ENCODE measurements around the gene COL19A1. TPM values are rescaled to one million over a fixed set of nuclear protein-coding genes. Genes with fewer than 3 reads are reported as not detected.
"Not testable (repeated sequence)": the region's sequence is repeated elsewhere in the genome, so short reads cannot be mapped to it uniquely, and the experiment has no call there.

COL19A1 gene
- total RNA-seq, 1 donor, result 9.1 TPM

- Histone ChIP-seq H3K27me3 (ENCODE audit: insufficient read depth, low read length) (no peaks in the 10 kb centered on the region), H3K9me3 (ENCODE audit: low read depth, low read length) (no peaks in the 10 kb centered on the region), H3K4me1 (ENCODE audit: insufficient read depth, low read length) (no peaks in the 10 kb centered on the region), H3K4me3 (ENCODE audit: low read length) (no peak overlapping the region)
These were observed 41.7 kb downstream of the COL19A1 start for GRCh38 chr6:69907981-69908498.

DNA sequence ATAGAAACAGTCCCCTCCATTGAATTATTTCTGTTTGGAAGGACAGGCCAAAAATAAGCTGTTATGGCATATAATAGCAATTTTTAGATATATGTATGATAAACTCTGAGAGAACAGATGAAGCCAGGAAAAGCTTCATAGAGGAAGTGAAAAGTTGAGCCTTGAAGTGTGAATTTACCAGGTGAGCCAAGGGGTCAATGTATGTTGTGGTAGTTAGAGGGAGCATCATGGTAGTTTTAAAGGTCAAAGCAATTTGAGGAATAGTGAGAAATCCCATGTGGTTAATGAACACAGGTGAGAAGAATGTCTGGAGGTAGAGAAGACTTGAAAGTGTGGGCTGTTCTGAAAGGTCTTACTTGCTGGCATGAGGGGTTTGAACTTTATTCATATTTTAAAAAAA, 47.0 kb downstream of the COL19A1 start:
- Histone ChIP-seq H3K4me1 (ENCODE audit: insufficient read depth, low read length) (no peaks in the 10 kb centered on the region), H3K27me3 (ENCODE audit: insufficient read depth, low read length) (no peaks in the 10 kb centered on the region), H3K9me3 (ENCODE audit: low read depth, low read length) (no peaks in the 10 kb centered on the region), H3K4me3 (ENCODE audit: low read length) (no peak overlapping the region)

GRCh38 chr6:69914015-69914485, 47.7 kb downstream of the COL19A1 start:
- no peaks in the 10 kb centered on the region for H3K4me1 ChIP-seq (ENCODE audit: insufficient read depth, low read length)
- H3K9me3 ChIP-seq (ENCODE audit: low read depth, low read length), result no peaks in the 10 kb centered on the region

DNA sequence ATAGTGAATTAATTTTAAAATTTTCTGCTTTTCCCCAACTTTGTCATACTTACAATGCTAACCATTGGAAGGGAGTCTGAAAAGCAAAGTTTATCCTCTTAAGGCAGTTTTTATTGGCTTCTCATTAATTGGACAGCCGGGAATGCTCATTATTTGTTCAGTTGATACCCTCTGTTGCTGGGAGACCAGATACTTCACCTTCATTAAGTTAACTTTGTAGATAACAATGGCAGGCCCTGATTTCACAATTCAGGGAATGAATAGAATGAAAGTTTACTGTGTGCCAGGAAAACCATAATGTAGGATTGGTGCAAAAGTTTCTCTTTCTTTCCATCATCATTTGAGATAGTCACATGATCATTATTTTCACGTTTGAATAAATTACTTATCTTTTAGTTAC, 49.0 kb downstream of the COL19A1 start:
- H3K4me1 ChIP-seq (ENCODE audit: insufficient read depth, low read length), result no peaks in the 10 kb centered on the region
- H3K9me3 ChIP-seq (ENCODE audit: low read depth, low read length), result no peaks in the 10 kb centered on the region
- no peaks in the 10 kb centered on the region for H3K27me3 ChIP-seq (ENCODE audit: insufficient read depth, low read length)
- H3K4me3 ChIP-seq (ENCODE audit: low read length), result no peak overlapping the region

More at GRCh38 chr6:69914015-69914485, 47.7 kb downstream of the COL19A1 start:
- H3K27me3 ChIP-seq (ENCODE audit: insufficient read depth, low read length), result no peaks in the 10 kb centered on the region
- no peak overlapping the region for H3K4me3 ChIP-seq (ENCODE audit: low read length)

DNA sequence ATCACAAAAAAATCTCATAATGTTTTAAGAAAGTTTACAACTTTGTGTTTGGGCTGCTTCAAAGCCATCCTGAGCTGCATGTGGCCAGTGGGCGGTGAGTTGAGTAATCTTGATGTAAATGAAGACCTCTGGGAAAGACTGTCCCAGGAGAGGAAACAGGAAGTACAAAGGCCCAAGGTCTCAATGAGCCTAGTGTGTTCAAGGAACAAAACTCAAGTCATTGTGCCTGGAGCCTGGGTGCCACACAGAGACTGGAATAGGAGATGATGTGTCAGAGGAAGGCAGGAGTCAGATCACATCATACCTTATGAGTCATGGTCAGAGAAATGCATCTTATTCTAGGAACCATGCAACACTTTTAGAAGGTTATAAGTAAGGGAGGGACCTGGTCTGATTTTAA, 51.5 kb downstream of the COL19A1 start:
- H3K27me3 ChIP-seq (ENCODE audit: insufficient read depth, low read length), result no peaks in the 10 kb centered on the region

DNA sequence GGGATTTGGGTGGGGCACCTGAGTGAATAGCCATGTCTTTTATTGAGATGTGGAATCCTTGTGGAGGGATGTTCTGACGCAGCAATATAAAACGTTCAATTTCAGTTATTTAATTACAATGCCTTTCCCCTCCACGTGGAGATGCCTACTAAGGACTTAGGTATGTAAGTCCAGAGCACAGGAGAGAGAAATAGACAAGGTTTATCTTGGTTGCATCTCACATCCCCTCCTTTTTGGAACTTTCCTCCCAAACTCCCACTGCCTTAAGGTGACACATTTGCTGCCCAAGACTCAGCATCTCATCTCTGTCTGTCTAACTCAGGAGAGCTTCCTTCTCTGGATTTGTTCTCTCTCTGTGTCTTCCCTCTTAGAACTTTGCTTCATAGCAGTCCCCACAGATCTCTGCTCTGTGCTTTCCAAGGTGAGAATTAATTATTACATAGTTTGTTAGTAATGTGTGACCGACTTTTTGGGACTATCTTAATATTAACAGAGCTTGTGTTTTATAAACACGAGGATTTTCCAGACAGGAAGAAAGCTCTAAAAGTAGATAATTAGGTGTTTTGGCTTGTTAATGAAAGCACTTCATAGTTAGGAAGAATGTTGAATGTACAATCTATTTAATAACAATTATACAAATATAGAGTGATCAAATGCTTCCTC, 52.6 kb downstream of the COL19A1 start:
- Histone ChIP-seq H3K9me3 (ENCODE audit: low read depth, low read length) (no peaks in the 10 kb centered on the region), H3K4me1 (ENCODE audit: insufficient read depth, low read length) (no peaks in the 10 kb centered on the region), H3K27me3 (ENCODE audit: insufficient read depth, low read length) (no peaks in the 10 kb centered on the region), H3K4me3 (ENCODE audit: low read length) (no peak overlapping the region)

More for the DNA sequence above, 51.5 kb downstream of the COL19A1 start:
- no peak overlapping the region for H3K4me3 ChIP-seq (ENCODE audit: low read length)
- no peaks in the 10 kb centered on the region for H3K4me1 ChIP-seq (ENCODE audit: insufficient read depth, low read length)
- no peaks in the 10 kb centered on the region for H3K9me3 ChIP-seq (ENCODE audit: low read depth, low read length)

- not testable (repeated sequence) for H3K9me3 ChIP-seq (ENCODE audit: low read depth, low read length); H3K4me3 ChIP-seq (ENCODE audit: low read length); H3K27me3 ChIP-seq (ENCODE audit: insufficient read depth, low read length); H3K4me1 ChIP-seq (ENCODE audit: insufficient read depth, low read length)
These were observed 54.7 kb downstream of the COL19A1 start for GRCh38 chr6:69921066-69921465.

DNA sequence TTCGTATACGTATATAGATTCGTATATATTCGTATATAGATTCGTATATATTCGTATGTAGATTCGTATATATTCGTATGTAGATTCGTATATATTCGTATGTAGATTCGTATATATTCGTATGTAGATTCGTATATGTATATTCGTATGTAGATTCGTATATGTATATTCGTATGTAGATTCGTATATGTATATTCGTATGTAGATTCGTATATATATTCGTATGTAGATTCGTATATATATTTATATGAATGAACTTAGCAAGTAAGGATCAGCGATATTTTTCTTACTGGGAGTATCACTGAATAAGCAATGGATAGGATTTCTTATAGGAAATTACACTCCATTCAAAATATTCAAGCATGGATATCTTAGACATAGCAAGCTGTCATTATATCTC, 55.3 kb downstream of the COL19A1 start:
- not testable (repeated sequence) for H3K4me3 ChIP-seq (ENCODE audit: low read length); H3K4me1 ChIP-seq (ENCODE audit: insufficient read depth, low read length); H3K9me3 ChIP-seq (ENCODE audit: low read depth, low read length); H3K27me3 ChIP-seq (ENCODE audit: insufficient read depth, low read length)

DNA sequence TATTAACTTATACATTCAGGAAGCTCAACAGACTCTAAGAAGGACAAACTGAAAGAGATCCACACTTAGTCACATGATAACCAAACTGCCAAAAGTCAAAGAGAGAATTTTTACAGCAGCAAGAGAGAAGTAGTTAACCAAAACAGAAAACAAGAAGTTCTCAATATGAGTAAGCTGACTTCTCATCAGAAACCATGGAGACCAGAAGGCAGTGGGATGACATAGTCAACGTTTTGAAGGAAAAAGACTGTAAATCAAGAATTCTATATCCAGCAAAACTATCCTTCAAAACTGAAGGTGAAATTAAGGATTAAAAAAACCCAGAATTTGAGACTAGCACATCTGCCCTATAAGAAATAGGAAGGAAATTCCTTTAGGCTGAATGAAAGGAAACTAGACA, 60.4 kb downstream of the COL19A1 start:
- Histone ChIP-seq H3K27me3 (ENCODE audit: insufficient read depth, low read length) (no peaks in the 10 kb centered on the region), H3K4me3 (ENCODE audit: low read length) (no peak overlapping the region), H3K4me1 (ENCODE audit: insufficient read depth, low read length) (no peaks in the 10 kb centered on the region), H3K9me3 (ENCODE audit: low read depth, low read length) (peaks cover 7% of the 10 kb centered on the region)

- Histone ChIP-seq H3K27me3 (ENCODE audit: insufficient read depth, low read length) (no peaks in the 10 kb centered on the region), H3K4me3 (ENCODE audit: low read length) (no peak overlapping the region), H3K4me1 (ENCODE audit: insufficient read depth, low read length) (no peaks in the 10 kb centered on the region), H3K9me3 (ENCODE audit: low read depth, low read length) (no peaks in the 10 kb centered on the region)
These were observed 66.9 kb downstream of the COL19A1 start for GRCh38 chr6:69933239-69933638.

DNA sequence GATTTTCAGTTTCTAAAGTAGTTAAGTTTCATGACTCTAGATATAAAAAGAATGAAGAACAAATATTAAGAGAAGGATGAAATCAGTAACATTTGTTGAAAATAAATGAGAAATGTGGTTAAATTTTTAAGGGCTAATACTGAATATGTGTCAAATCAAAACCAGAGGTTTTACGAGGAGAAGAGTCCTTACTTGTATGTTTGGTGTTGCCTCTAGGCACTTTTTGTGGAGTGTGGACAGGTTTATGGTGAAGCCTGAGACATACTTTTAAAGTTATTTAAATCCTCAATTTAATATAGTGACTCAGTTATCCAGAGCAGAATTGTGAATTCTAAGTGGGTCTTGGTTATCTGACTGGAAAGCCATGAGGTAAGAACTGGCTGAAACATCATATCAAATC, 68.7 kb downstream of the COL19A1 start:
- no peaks in the 10 kb centered on the region for H3K27me3 ChIP-seq (ENCODE audit: insufficient read depth, low read length)
- H3K4me3 ChIP-seq (ENCODE audit: low read length), result no peak overlapping the region
- no peaks in the 10 kb centered on the region for H3K4me1 ChIP-seq (ENCODE audit: insufficient read depth, low read length)
- no peaks in the 10 kb centered on the region for H3K9me3 ChIP-seq (ENCODE audit: low read depth, low read length)

DNA sequence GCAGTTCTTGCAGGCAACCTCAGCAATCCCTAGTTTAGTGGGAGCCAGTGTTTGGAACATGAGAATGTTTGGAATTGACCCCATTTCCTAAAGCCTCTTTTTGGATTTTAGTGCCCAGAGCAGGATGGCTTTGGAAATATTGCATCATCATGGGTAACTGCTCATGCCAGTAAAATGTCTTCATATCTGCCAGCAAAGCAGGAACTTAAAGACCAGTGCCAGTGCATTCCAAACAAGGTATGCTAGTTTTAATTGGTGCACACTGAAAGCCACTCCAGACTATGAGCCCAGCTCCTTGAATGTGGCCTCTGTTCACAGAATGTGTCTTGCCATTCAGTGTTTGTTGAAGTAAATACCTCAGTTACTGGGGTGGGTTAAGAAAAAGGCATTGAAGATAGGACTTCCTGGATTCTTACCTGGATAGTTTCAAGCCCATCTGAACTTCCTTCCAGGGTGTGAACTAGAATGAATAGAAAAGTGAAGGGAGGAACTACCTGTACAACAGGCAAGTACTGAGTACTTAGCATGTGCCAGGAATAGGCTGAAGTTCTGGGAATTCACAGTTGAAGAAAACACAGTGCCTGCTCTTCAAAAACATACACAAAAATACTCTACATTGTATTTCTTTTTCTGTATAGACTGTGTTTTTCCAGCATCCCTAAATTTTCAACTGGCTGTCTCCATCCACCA, 70.5 kb downstream of the COL19A1 start:
- no peaks in the 10 kb centered on the region for H3K9me3 ChIP-seq (ENCODE audit: low read depth, low read length)
- no peak overlapping the region for H3K4me3 ChIP-seq (ENCODE audit: low read length)
- no peaks in the 10 kb centered on the region for H3K27me3 ChIP-seq (ENCODE audit: insufficient read depth, low read length)
- H3K4me1 ChIP-seq (ENCODE audit: insufficient read depth, low read length), result no peaks in the 10 kb centered on the region

DNA sequence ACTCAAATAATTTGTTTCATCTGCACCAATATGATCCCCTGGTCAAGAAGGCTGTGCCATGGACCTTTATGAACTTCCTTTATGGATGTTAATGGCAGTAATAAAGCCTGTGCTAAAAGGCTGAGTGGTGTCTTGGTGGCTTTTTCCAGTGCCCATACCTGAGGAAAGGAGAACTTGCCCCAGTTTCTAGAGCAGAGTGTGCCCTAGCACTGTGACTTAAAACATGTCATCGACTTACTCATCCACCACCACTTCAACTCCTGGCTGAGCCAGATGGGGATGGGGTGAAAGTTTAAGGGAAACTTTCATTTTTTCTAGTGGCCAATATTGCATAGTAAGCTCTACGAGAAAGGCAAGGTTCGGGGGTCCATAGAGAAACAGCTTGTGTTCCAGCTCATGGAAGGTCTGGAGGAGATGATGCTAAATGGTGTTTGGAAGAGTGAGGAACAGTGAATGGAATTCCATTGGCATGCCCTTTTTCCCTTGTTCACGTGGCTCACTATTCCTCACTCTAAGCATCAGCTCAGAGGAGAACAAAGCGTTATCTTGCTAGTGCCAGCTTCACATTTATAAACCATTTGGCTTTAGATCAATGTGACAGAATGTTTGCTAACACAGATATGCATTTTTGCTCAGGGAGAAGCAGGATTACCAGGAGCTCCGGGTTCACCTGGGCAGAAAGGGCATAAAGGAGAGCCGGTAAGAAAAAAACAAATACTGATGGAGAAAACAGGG, 71.2 kb downstream of the COL19A1 start:
- Histone ChIP-seq H3K4me1 (ENCODE audit: insufficient read depth, low read length) (no peaks in the 10 kb centered on the region), H3K4me3 (ENCODE audit: low read length) (no peak overlapping the region), H3K27me3 (ENCODE audit: insufficient read depth, low read length) (no peaks in the 10 kb centered on the region), H3K9me3 (ENCODE audit: low read depth, low read length) (no peaks in the 10 kb centered on the region)

- Histone ChIP-seq H3K4me3 (ENCODE audit: low read length) (no peak overlapping the region), H3K9me3 (ENCODE audit: low read depth, low read length) (no peaks in the 10 kb centered on the region), H3K27me3 (ENCODE audit: insufficient read depth, low read length) (no peaks in the 10 kb centered on the region), H3K4me1 (ENCODE audit: insufficient read depth, low read length) (no peaks in the 10 kb centered on the region)
These were observed 76.1 kb downstream of the COL19A1 start for GRCh38 chr6:69942485-69942884.

DNA sequence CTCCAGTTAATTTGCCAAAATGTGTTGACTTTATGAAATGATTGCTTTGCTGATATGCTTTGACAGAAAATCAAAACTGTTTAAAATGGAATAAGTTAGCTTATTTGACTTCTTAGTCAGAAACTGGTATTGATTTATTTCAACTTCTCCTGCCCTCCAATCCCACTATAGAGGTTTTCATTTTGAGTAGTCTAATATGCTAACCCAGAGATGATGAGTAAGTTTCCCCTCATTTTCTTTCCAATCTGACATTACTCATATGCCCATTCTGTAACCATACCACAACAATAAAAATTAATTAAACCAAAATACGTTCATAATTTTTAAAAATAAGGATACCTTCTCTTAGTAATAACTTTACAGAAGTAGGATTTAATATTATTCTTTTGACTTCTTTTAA, 78.8 kb downstream of the COL19A1 start:
- Histone ChIP-seq H3K4me3 (ENCODE audit: low read length) (no peak overlapping the region), H3K4me1 (ENCODE audit: insufficient read depth, low read length) (no peaks in the 10 kb centered on the region), H3K9me3 (ENCODE audit: low read depth, low read length) (no peaks in the 10 kb centered on the region), H3K27me3 (ENCODE audit: insufficient read depth, low read length) (no peaks in the 10 kb centered on the region)

All from mononuclear cell (primary cell).